H9 (cell line): Measurements from ENCODE around the gene NR3C2. TPM values are rescaled to one million over a fixed set of nuclear protein-coding genes. Genes with fewer than 3 reads are reported as not detected.

Experiments used
- DNase-seq: peaks from one replicate; pipeline ENCODE4 v3.0.0-alpha.2; 2017
- H2AFZ ChIP-seq: one replicate; pipeline ENCODE4 v1.6.1; 2013; ENCODE audit warnings: mild to moderate bottlenecking, low read length, control low read depth, moderate library complexity
- H2AK5ac ChIP-seq: 2 replicates; pipeline ENCODE4 v1.6.1; 2013; ENCODE audit warnings: low read length, control low read depth, mixed read lengths; ENCODE audit not compliant: insufficient read length
- H2BK120ac ChIP-seq: one replicate; pipeline ENCODE4 v1.6.1; 2013; ENCODE audit warnings: low read depth, mild to moderate bottlenecking, low read length, control low read depth, inconsistent platforms; ENCODE audit not compliant: poor library complexity, severe bottlenecking
- H2BK12ac ChIP-seq: 2 replicates; pipeline ENCODE4 v1.6.1; 2013; ENCODE audit warnings: low read length, control low read depth, mixed read lengths, low read depth; ENCODE audit not compliant: insufficient read length
- H2BK15ac ChIP-seq: 2 replicates; pipeline ENCODE4 v1.6.1; 2013; ENCODE audit warnings: low read depth, low read length, control low read depth
- H2BK20ac ChIP-seq: one replicate; pipeline ENCODE4 v1.6.1; 2013; ENCODE audit warnings: low read depth, mild to moderate bottlenecking, low read length, control low read depth, inconsistent platforms; ENCODE audit not compliant: poor library complexity, severe bottlenecking
- H2BK5ac ChIP-seq: 2 replicates; pipeline ENCODE4 v1.6.1; 2013; ENCODE audit warnings: low read length, control low read depth, mixed read lengths; ENCODE audit not compliant: insufficient read length
- H3K14ac ChIP-seq: 2 replicates; pipeline ENCODE4 v1.6.1; 2013; ENCODE audit warnings: low read length, control low read depth; ENCODE audit not compliant: insufficient read depth
- H3K18ac ChIP-seq: 2 replicates; pipeline ENCODE4 v1.6.1; 2013; ENCODE audit warnings: low read depth, mild to moderate bottlenecking, mixed read lengths, low read length, control low read depth; ENCODE audit not compliant: insufficient read length
- H3K23ac ChIP-seq: 2 replicates; pipeline ENCODE4 v1.6.1; 2013; ENCODE audit warnings: low read length, control low read depth, mixed read lengths, low read depth; ENCODE audit not compliant: insufficient read length
- H3K23me2 ChIP-seq: 2 replicates; pipeline ENCODE4 v1.6.1; 2013; ENCODE audit warnings: low read depth, mild to moderate bottlenecking, mixed read lengths, low read length, control low read depth; ENCODE audit not compliant: insufficient read length, poor library complexity, severe bottlenecking
- H3K27ac ChIP-seq: 2 replicates; pipeline ENCODE4 v1.5.1; 2013; ENCODE audit warnings: low read length, control low read depth, mixed read lengths, low read depth; ENCODE audit not compliant: insufficient read length
- H3K27me3 ChIP-seq: 2 replicates; pipeline ENCODE4 v1.6.1; 2013; ENCODE audit warnings: low read length, control low read depth, inconsistent platforms; ENCODE audit not compliant: insufficient read depth
- H3K4ac ChIP-seq: 2 replicates; pipeline ENCODE4 v1.6.1; 2013; ENCODE audit warnings: low read depth, mild to moderate bottlenecking, control low read depth, inconsistent platforms, low read length, moderate library complexity
- H3K4me1 ChIP-seq: 2 replicates; pipeline ENCODE4 v1.6.1; 2013; ENCODE audit warnings: low read length, control low read depth, inconsistent platforms; ENCODE audit not compliant: insufficient read depth
- H3K4me2 ChIP-seq: 2 replicates; pipeline ENCODE4 v1.6.1; 2013; ENCODE audit warnings: low read length, control low read depth, mixed read lengths; ENCODE audit not compliant: insufficient read length, insufficient read depth
- H3K56ac ChIP-seq: 2 replicates; pipeline ENCODE4 v1.6.1; 2013; ENCODE audit warnings: low read depth, mild to moderate bottlenecking, mixed read lengths, low read length, control low read depth; ENCODE audit not compliant: insufficient read length
- H3K79me1 ChIP-seq: 2 replicates; pipeline ENCODE4 v1.6.1; 2013; ENCODE audit warnings: low read depth, mild to moderate bottlenecking, moderate library complexity, low read length, control low read depth, inconsistent platforms; ENCODE audit not compliant: insufficient read depth, poor library complexity, severe bottlenecking
- H3K79me2 ChIP-seq: 2 replicates; pipeline ENCODE4 v1.6.1; 2013; ENCODE audit warnings: low read length, control low read depth, inconsistent platforms; ENCODE audit not compliant: insufficient read depth
- H3K9ac ChIP-seq: 2 replicates; pipeline ENCODE4 v1.6.1; 2013; ENCODE audit warnings: low read length, control low read depth, mixed read lengths; ENCODE audit not compliant: insufficient read length; ENCODE audit errors: extremely low read depth
- H3K9me3 ChIP-seq: one replicate; pipeline ENCODE4 v1.6.1; 2013; ENCODE audit warnings: low read depth, low read length, inconsistent platforms; ENCODE audit not compliant: control insufficient read depth
- H3T11ph ChIP-seq: one replicate; pipeline ENCODE4 v1.6.1; 2013; ENCODE audit warnings: mild to moderate bottlenecking, low read length, control low read depth, inconsistent platforms
- H4K20me1 ChIP-seq: one replicate; pipeline ENCODE4 v1.6.1; 2013; ENCODE audit not compliant: control insufficient read depth, insufficient read length, insufficient read depth
- H4K5ac ChIP-seq: 2 replicates; pipeline ENCODE4 v1.6.1; 2013; ENCODE audit warnings: low read depth, mild to moderate bottlenecking, mixed read lengths, low read length, control low read depth; ENCODE audit not compliant: insufficient read length
- H4K8ac ChIP-seq: replicated peaks from 2 replicates; pipeline ENCODE4 v1.6.1; 2013; ENCODE audit warnings: low read length, control low read depth, mixed read lengths, low read depth; ENCODE audit not compliant: insufficient read length
- H4K91ac ChIP-seq: 2 replicates; pipeline ENCODE4 v1.6.1; 2013; ENCODE audit warnings: low read depth, mild to moderate bottlenecking, moderate library complexity, mixed read lengths, low read length, control low read depth; ENCODE audit not compliant: insufficient read length
- H3K27ac Mint-ChIP-seq, 3 experiments: 2 replicates in 2 of 3; 3 replicates in 1 of 3; pipeline ENCODE4 v1.8.0; 2020 to 2021; ENCODE audit warnings: mixed read lengths in 3 of 3, mild to moderate bottlenecking in 1 of 3, moderate library complexity in 1 of 3
- H3K27me3 Mint-ChIP-seq: 2 replicates; pipeline ENCODE4 v1.8.0; 2021; ENCODE audit warnings: low read depth, mild to moderate bottlenecking, moderate library complexity, mixed read lengths
- H3K36me3 Mint-ChIP-seq, 3 experiments: 2 replicates in 2 of 3; 3 replicates in 1 of 3; pipeline ENCODE4 v1.8.0; 2020 to 2021; ENCODE audit warnings: low read depth in 3 of 3, mixed read lengths in 3 of 3; ENCODE audit not compliant: insufficient read depth in 1 of 3
- H3K4me1 Mint-ChIP-seq, 2 experiments: 2 replicates each; pipeline ENCODE4 v1.8.0; 2020; ENCODE audit warnings: mixed read lengths in 2 of 2
- H3K4me3 Mint-ChIP-seq, 2 experiments: 2 replicates in 1 of 2; 3 replicates in 1 of 2; pipeline ENCODE4 v1.8.0; 2020 to 2021; ENCODE audit warnings: mild to moderate bottlenecking in 2 of 2, mixed read lengths in 2 of 2, moderate library complexity in 1 of 2
- H3K9me3 Mint-ChIP-seq, 2 experiments: 2 replicates in 1 of 2; 3 replicates in 1 of 2; pipeline ENCODE4 v1.8.0; 2020; ENCODE audit warnings: mild to moderate bottlenecking in 2 of 2, mixed read lengths in 2 of 2, moderate library complexity in 1 of 2
- CTCF ChIP-seq: fragments of 200-600 bp; sonication (generic); conservative IDR thresholded peaks from 3 replicates; pipeline ENCODE4 v1.8.0; 2021; ENCODE audit warnings: antibody characterized with exemption, mild to moderate bottlenecking
- WGBS: extraction: QIAGEN DNeasy Blood & Tissue Kit; methylation state at CpG from one replicate; pipeline ENCODE4 v1.1.7; 2013; ENCODE audit warnings: missing lambda C conversion rate, low lambda C conversion rate, mixed read lengths; ENCODE audit not compliant: insufficient read length; ENCODE audit errors: extremely low coverage; 5-methylcytosine and 5-hydroxymethylcytosine counted together
- total RNA-seq: library from RNA; stranded (reverse); gene quantifications from 2 replicates; pipeline ENCODE4 v1.2.1, GENCODE V29; 2021

The NR3C2 gene
- total RNA-seq, 1 experiment from 2014 or later: 1.4 TPM

- Histone ChIP-seq H3K79me2 (no peaks in the 10 kb centered on the region), H2BK5ac (no peak overlapping the region), H3K14ac (no peak overlapping the region), H3K4ac (no peak overlapping the region), H3K79me1 (no peaks in the 10 kb centered on the region), H4K5ac (no peak overlapping the region), H2AK5ac (no peak overlapping the region), H3K18ac (no peak overlapping the region), H2BK20ac (no peak overlapping the region), H3K4me2 (no peak overlapping the region), H3K56ac (no peak overlapping the region), H3K23me2 (no peaks in the 10 kb centered on the region), H3T11ph (no peak overlapping the region), H2BK12ac (no peak overlapping the region), H2BK15ac (no peak overlapping the region), H4K91ac (no peak overlapping the region), H3K27ac (no peak overlapping the region), H2AFZ (no peak overlapping the region), H2BK120ac (no peak overlapping the region), H3K23ac (no peak overlapping the region), H3K9ac (no peak overlapping the region), H3K27me3 (no peaks in the 10 kb centered on the region), H3K4me1 (no peaks in the 10 kb centered on the region), H4K8ac (no peak overlapping the region), H4K20me1 (no peaks in the 10 kb centered on the region), H3K9me3 (no peaks in the 10 kb centered on the region)
- Mint-ChIP-seq H3K27me3 (no peaks in the 10 kb centered on the region), H3K9me3 (peaks cover 34 to 60% of the 10 kb centered on the region in 2 experiments), H3K27ac (no peak overlapping the region), H3K36me3 (peaks cover 23 to 34% (median 25%) of the 10 kb centered on the region in 3 experiments), H3K4me1 (no peaks in the 10 kb centered on the region), H3K4me3 (no peak overlapping the region)
- no CpG with 5 or more reads among the region's 1 CpG for WGBS
- TF ChIP-seq CTCF: no peak; the same call in 2 of the 3 replicates
- DNase-seq: no peak
These were observed 141.3 kb downstream of the NR3C2 start for GRCh38 chr4:148300877-148301276.
